Panc1 (cell line): ENCODE data around the gene RAPGEF5. TPM values are rescaled to one million over a fixed set of nuclear protein-coding genes. Genes with fewer than 3 reads are reported as not detected.

Experiments used
- ATAC-seq: fragments of 200-7000 bp; cut with Tn5 transposase; 2 replicates; pipeline ENCODE4 v1.9.1; 2020; ENCODE audit warnings: mild to moderate bottlenecking, moderate library complexity
- BruUV-seq: library from RNA; stranded (reverse); fragments of 400-500 nt; replicated peaks from 2 replicates; lab custom pipeline; 2021; lab: Mats Ljungman, UMichigan
- CTCF ChIA-PET: fragments of 300-600 bp; sonication (Branson Sonifier 250); formaldehyde crosslinking; loops from one replicate; lab custom pipeline; 2022; ENCODE audit warnings: antibody characterized with exemption; lab: Charles Lee
- POLR2A ChIA-PET: fragments of 300-600 bp; sonication (Branson Sonifier 250); formaldehyde crosslinking; loops from one replicate; lab custom pipeline; 2022; ENCODE audit warnings: antibody characterized with exemption; lab: Charles Lee
- DNase-seq: peaks from one replicate; pipeline ENCODE4 v3.0.0-alpha.2; 2010; ENCODE audit warnings: low read depth, low spot score
- H3K27ac ChIP-seq: 2 replicates; pipeline ENCODE4 v1.5.1; 2011; ENCODE audit warnings: mild to moderate bottlenecking, low read length, inconsistent platforms
- H3K27me3 ChIP-seq: fragments of 200-500 bp; sonication (Bioruptor generic); 2 replicates; pipeline ENCODE4 v1.6.0; 2014; ENCODE audit warnings: low read length, inconsistent platforms; ENCODE audit not compliant: control insufficient read depth, insufficient read depth
- H3K36me3 ChIP-seq: fragments of 200-500 bp; sonication (Bioruptor generic); 2 replicates; pipeline ENCODE4 v1.5.1; 2014; ENCODE audit warnings: inconsistent platforms, mild to moderate bottlenecking, low read length, moderate library complexity; ENCODE audit not compliant: control insufficient read depth, insufficient read depth
- H3K4me1 ChIP-seq: 2 replicates; pipeline ENCODE4 v1.5.1; 2011; ENCODE audit warnings: inconsistent platforms, mild to moderate bottlenecking, low read length, moderate library complexity; ENCODE audit not compliant: control insufficient read depth, insufficient read depth
- H3K4me3 ChIP-seq, 2 experiments: 2 replicates each; pipeline ENCODE4 v1.5.1; 2011 to 2012; ENCODE audit warnings: low read depth in 2 of 2, low read length in 2 of 2, mild to moderate bottlenecking in 2 of 2, inconsistent platforms in 1 of 2, moderate library complexity in 1 of 2
- H3K9me3 ChIP-seq: fragments of 200-500 bp; sonication (Bioruptor generic); 2 replicates; pipeline ENCODE4 v1.5.1; 2014; ENCODE audit warnings: low read depth, mild to moderate bottlenecking, inconsistent platforms, low read length, moderate library complexity; ENCODE audit not compliant: control insufficient read depth, insufficient read depth
- CTCF ChIP-seq: fragments of 450-650 bp; IDR thresholded peaks from 2 replicates; pipeline ENCODE4 v1.5.1; 2017; ENCODE audit warnings: mild to moderate bottlenecking
- POLR2AphosphoS5 ChIP-seq: IDR thresholded peaks from 2 replicates; pipeline ENCODE4 v1.6.1; 2012; ENCODE audit warnings: mild to moderate bottlenecking, low read depth, low read length, moderate library complexity
- REST ChIP-seq, 2 experiments: IDR thresholded peaks; 2 replicates each; pipeline ENCODE4 v1.6.1; 2011 to 2012; ENCODE audit warnings: low read depth in 2 of 2, control low read depth in 1 of 2, low read length in 1 of 2, mild to moderate bottlenecking in 1 of 2, moderate library complexity in 1 of 2; ENCODE audit not compliant: insufficient read depth in 1 of 2
- SIN3A ChIP-seq: IDR thresholded peaks from 2 replicates; pipeline ENCODE4 v1.6.1; 2012; ENCODE audit warnings: low read depth, mild to moderate bottlenecking, low read length, moderate library complexity, borderline replicate concordance; ENCODE audit not compliant: insufficient read depth
- TCF7L2 ChIP-seq: IDR thresholded peaks from 2 replicates; pipeline ENCODE4 v1.6.1; 2011; ENCODE audit warnings: mild to moderate bottlenecking, low read depth, low read length, inconsistent platforms
- in situ Hi-C: cut with HindIII; loops from 2 replicates; pipeline ENCODE4 v1.10.0; 2016; ENCODE audit warnings: low sequenced_read_pairs, low pct_unique_long_range_greater_than_20kb
- intact Hi-C: fragments of 100-400 bp; cut with micrococcal nuclease; formaldehyde crosslinking; loops from one replicate; pipeline ENCODE4 v1.10.0; 2022; ENCODE audit not compliant: unreplicated experiment
- total RNA-seq: library from RNA; stranded (reverse); gene quantifications from one replicate; pipeline ENCODE4 v1.2.1, GENCODE V29; 2021; ENCODE audit not compliant: unreplicated experiment

Gene RAPGEF5
- total RNA-seq, 1 experiment from 2014 or later, result 1.4 TPM

- in situ Hi-C loops, result no loop called here
- ATAC-seq (no peak), DNase-seq (no peak)
- Histone ChIP-seq H3K9me3 (no peaks in the 10 kb centered on the region), H3K4me1 (no peaks in the 10 kb centered on the region), H3K27me3 (no peaks in the 10 kb centered on the region; the same call in 1 of the 2 replicates), H3K27ac (no peak overlapping the region), H3K36me3 (no peaks in the 10 kb centered on the region), H3K4me3 (no peak overlapping the region)
- ChIA-PET POLR2A (no interaction called here), CTCF (no interaction called here)
- intact Hi-C loops, result no loop called here
- no peak for TF ChIP-seq CTCF
- TF ChIP-seq TCF7L2, result no peak
- no peak for TF ChIP-seq SIN3A
- no peak for TF ChIP-seq POLR2AphosphoS5
- TF ChIP-seq REST (IDR thresholded peaks at IDR 0.05; ENCODE audit: insufficient read depth in 1 of 2, low read depth in 2 of 2, low read length in 1 of 2), result no peak
- no TSS peak for BruUV-seq
Observed at GRCh38 chr7:22207724-22208225, 149.2 kb downstream of the RAPGEF5 start.

- in situ Hi-C loops (no loop called here), intact Hi-C loops (no loop called here)
- Histone ChIP-seq H3K36me3 (no peaks in the 10 kb centered on the region), H3K27ac (no peak overlapping the region), H3K4me1 (no peaks in the 10 kb centered on the region), H3K4me3 (no peak overlapping the region), H3K9me3 (no peaks in the 10 kb centered on the region), H3K27me3 (no peaks in the 10 kb centered on the region)
- ChIA-PET POLR2A (interaction anchor here (0.6 kb wide), 1 partner anchor 492 kb away, joined by 17 read pairs; no protein-coding TSS in a partner anchor), CTCF (interaction anchor here (0.6 kb wide), 1 partner anchor 247 kb away, joined by 4 read pairs; no protein-coding TSS in a partner anchor)
- no peak for ATAC-seq
- DNase-seq, result no peak
- no TSS peak for BruUV-seq
- no peak for TF ChIP-seq REST (IDR thresholded peaks at IDR 0.05; ENCODE audit: insufficient read depth in 1 of 2, low read depth in 2 of 2, low read length in 1 of 2)
- TF ChIP-seq POLR2AphosphoS5, result no peak
- no peak for TF ChIP-seq SIN3A
- no peak for TF ChIP-seq TCF7L2
- no peak for TF ChIP-seq CTCF
Observed at GRCh38 chr7:22205631-22206030, 151.3 kb downstream of the RAPGEF5 start.
